C4-2B (cell line): Measurements from ENCODE around the gene TAPBPL.
"Not testable (repeated sequence)": the region's sequence is repeated elsewhere in the genome, so short reads cannot be mapped to it uniquely, and the experiment has no call there.

Experiments used
- H3K27ac ChIP-seq: fragments of 450-650 bp; 2 replicates; pipeline ENCODE4 v1.5.1; 2017
- CTCF ChIP-seq: fragments of 450-650 bp; conservative IDR thresholded peaks from 2 replicates; pipeline ENCODE4 v1.5.1; 2017; ENCODE audit warnings: mild to moderate bottlenecking
- ZFX ChIP-seq: fragments of 450-650 bp; IDR thresholded peaks from 2 replicates; pipeline ENCODE4 v1.6.1; 2017

TAPBPL gene

GRCh38 chr12:6465467-6466183 is 13.8 kb downstream of the TAPBPL start:
- TF ChIP-seq CTCF (peak; percentile 86), ZFX (no peak)
- H3K27ac ChIP-seq, result no peak overlapping the region

DNA sequence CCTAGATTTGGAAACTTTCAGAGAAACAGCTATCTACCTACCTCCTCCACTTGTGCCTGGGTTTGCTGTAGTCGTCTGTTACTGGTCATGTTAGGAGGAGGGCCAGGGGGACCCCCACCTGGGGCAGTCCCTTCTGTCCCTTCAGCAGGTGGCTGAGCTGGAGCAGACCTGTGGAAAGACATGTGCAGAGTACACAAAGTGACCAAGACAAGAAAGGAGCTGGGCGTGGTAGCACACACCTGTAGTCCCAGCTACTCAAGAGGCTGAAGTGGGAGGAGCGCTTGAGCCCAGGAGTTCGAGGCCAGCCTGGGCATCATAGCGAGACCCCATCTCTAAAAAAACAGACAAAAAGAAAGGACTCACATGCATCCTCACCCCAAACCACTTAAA is 14.3 kb downstream of the TAPBPL start:
- TF ChIP-seq CTCF (no peak), ZFX (no peak)
- no peak overlapping the region for H3K27ac ChIP-seq

DNA sequence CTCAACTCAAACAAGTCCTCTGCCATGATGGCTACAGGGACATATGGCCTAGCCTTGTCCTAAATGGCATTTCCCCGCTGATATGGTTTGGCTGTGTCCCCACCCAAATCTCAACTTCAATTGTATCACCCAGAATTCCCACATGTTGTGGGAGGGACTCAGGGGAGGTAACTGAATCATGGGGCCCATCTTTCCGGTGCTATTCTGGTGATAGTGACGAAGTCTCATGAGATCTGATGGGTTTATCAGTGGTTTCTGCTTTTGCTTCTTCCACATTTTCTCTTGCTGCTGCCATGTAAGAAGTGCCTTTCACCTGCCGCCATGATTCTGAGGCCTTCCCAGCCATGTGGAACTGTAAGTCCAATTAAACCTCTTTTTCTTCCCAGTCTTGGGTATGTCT is 14.9 kb downstream of the TAPBPL start:
- not testable (repeated sequence) for H3K27ac ChIP-seq

- H3K27ac ChIP-seq, result not testable (repeated sequence)
These were observed 15.9 kb downstream of the TAPBPL start for GRCh38 chr12:6467571-6468282.

- no peak overlapping the region for H3K27ac ChIP-seq
These were observed 16.4 kb downstream of the TAPBPL start for GRCh38 chr12:6468283-6468575.

GRCh38 chr12:6469092-6469491 is 17.2 kb downstream of the TAPBPL start:
- TF ChIP-seq ZFX (no peak), CTCF (no peak)
- H3K27ac ChIP-seq, result no peak overlapping the region

More at GRCh38 chr12:6468283-6468575, 16.4 kb downstream of the TAPBPL start:
- TF ChIP-seq ZFX (no peak), CTCF (no peak)

DNA sequence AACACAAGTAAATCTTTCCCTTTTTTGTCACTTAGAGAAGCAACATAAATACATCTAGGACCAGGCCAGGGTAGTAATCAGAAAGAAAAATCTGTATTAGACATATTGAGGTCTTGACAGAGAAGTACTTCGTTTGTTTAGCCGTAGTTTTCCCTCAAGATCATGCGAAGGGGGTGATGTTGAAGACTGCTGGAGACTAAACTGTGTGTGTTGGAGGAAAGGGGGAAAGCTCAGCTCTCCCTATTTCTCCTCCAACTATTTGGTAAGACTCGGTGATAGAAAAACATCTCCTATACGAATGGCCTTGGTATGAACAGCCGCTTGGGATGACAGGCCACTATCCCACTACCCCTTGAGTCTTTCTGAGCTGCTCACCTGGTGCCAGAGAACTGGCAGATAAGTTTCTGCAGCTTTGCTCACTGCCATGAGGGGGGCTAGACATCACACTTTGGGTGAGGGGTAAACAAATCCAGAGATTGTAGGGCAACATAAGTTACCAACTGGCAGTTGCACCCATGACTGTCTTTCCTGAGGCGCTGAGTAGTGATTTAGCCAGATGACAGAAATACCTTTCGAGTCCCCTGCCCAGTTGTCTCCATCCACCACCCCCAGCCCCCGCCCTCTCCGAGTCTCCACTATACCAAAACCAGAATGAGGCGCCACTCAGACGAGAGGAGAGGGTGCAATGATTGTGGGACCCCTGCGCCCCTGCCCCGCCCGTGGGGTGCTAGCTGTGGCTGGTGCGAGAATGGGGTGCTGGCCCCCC is 17.9 kb downstream of the TAPBPL start:
- TF ChIP-seq CTCF (no peak), ZFX (no peak)
- H3K27ac ChIP-seq, result peak overlapping the region; percentile 72

GRCh38 chr12:6470375-6471163 is 18.7 kb downstream of the TAPBPL start, which contains the start of gene VAMP1:
TSS of gene VAMP1 (minus strand) at chr12:6470677. CDS start at chr12:6470531, 146 bp downstream.
- no peak for TF ChIP-seq CTCF
- TF ChIP-seq ZFX, result no peak
- H3K27ac ChIP-seq, result peak within 1 kb of the TSS; percentile 72
